GM12864 (cell line): ENCODE measurements around the gene PITHD1.
"Not testable (repeated sequence)": the region's sequence is repeated elsewhere in the genome, so short reads cannot be mapped to it uniquely, and the experiment has no call there.

ENCODE experiments used
- DNase-seq: peaks from one replicate; pipeline ENCODE4 v3.0.0-alpha.2; 2011; ENCODE audit warnings: low read depth
- H3K4me3 ChIP-seq: 2 replicates; pipeline ENCODE4 v1.5.1; 2011; ENCODE audit warnings: mild to moderate bottlenecking, low read depth, low read length, control low read depth
- CTCF ChIP-seq: IDR thresholded peaks from 2 replicates; pipeline ENCODE4 v1.5.1; 2011; ENCODE audit warnings: low read depth, mild to moderate bottlenecking, moderate library complexity, low read length, control low read depth, inconsistent platforms; ENCODE audit errors: missing control alignments

Gene PITHD1

GRCh38 chr1:23817633-23818032 is 39.4 kb downstream of the PITHD1 start:
- H3K4me3 ChIP-seq = no peak overlapping the region
- TF ChIP-seq CTCF = no peak
- no peak for DNase-seq

GRCh38 chr1:23823767-23824166 is 45.5 kb downstream of the PITHD1 start:
- no peak overlapping the region; the same call in 1 of the 2 replicates for H3K4me3 ChIP-seq
- TF ChIP-seq CTCF = no peak
- no peak for DNase-seq

- no peak for TF ChIP-seq CTCF
- DNase-seq = no peak
- peak overlapping the region; percentile 97 for H3K4me3 ChIP-seq
Measured at GRCh38 chr1:23824711-23825075, 46.5 kb downstream of the PITHD1 start.

- TF ChIP-seq CTCF = no peak
- peak within 1 kb of the TSS; percentile 97 for H3K4me3 ChIP-seq
- DNase-seq = peak; percentile 67
Measured at GRCh38 chr1:23825076-23825761, 47.0 kb downstream of the PITHD1 start, which contains the start of gene HMGCL. TSS of gene HMGCL (minus strand) at chr1:23825429. CDS start at chr1:23825415, 14 bp downstream.

GRCh38 chr1:23825762-23826522 is 47.7 kb downstream of the PITHD1 start:
- no peak for TF ChIP-seq CTCF
- H3K4me3 ChIP-seq = peak overlapping the region; percentile 97
- DNase-seq = peak; percentile 40

GRCh38 chr1:23826590-23826989 is 48.4 kb downstream of the PITHD1 start:
- not testable (repeated sequence) for H3K4me3 ChIP-seq, DNase-seq

GRCh38 chr1:23827717-23828116 is 49.5 kb downstream of the PITHD1 start:
- no peak for TF ChIP-seq CTCF
- H3K4me3 ChIP-seq = no peak overlapping the region
- no peak for DNase-seq

GRCh38 chr1:23834156-23834555 is 55.9 kb downstream of the PITHD1 start:
- not testable (repeated sequence) for H3K4me3 ChIP-seq, DNase-seq
